HCT116 (cell line): ENCODE data around the gene CNTNAP2. TPM values are rescaled to one million over a fixed set of nuclear protein-coding genes. Genes with fewer than 3 reads are reported as not detected.

Experiments
- ATAC-seq: fragments of 200-7000 bp; cut with Tn5 transposase; 2 replicates; pipeline ENCODE4 v1.9.1; 2020; ENCODE audit warnings: mild to moderate bottlenecking, moderate library complexity
- BruUV-seq: library from RNA; stranded (reverse); fragments of 400-500 nt; replicated peaks from 2 replicates; lab custom pipeline; 2021; lab: Mats Ljungman, UMichigan
- CTCF ChIA-PET: fragments of 300-600 bp; sonication (Branson Sonifier 250); formaldehyde crosslinking; loops from one replicate; lab custom pipeline; 2021; ENCODE audit warnings: antibody characterized with exemption; lab: Charles Lee
- POLR2A ChIA-PET: fragments of 300-600, 350-600 bp; sonication (Branson Sonifier 250); formaldehyde crosslinking; loops from one replicate; lab custom pipeline; 2021; ENCODE audit warnings: antibody characterized with exemption; lab: Charles Lee
- RAD21 ChIA-PET, 2 experiments: fragments of 300-600 bp; sonication (Branson Sonifier 250); formaldehyde crosslinking; loops; one replicate each; lab custom pipeline; 2023; ENCODE audit warnings: low total read pairs in 2 of 2; ENCODE audit not compliant: uncharacterized antibody in 2 of 2, unreplicated experiment in 2 of 2, low non-redundant PET in 1 of 2; lab: Charles Lee
- DNase-seq: peaks from one replicate; pipeline ENCODE4 v3.0.0-alpha.2; 2010; ENCODE audit warnings: low read depth, low spot score
- H2AFZ ChIP-seq: fragments of 200-600 bp; shearing (Covaris generic), sonication (generic); 2 replicates; pipeline ENCODE4 v1.6.1; 2017; ENCODE audit warnings: low read depth, mixed run types, mixed read lengths, antibody characterized with exemption, low read length; ENCODE audit not compliant: poor library complexity, severe bottlenecking
- H3K27ac ChIP-seq: 2 replicates; pipeline ENCODE4 v1.5.1; 2012; ENCODE audit warnings: low read depth, low read length
- H3K27me3 ChIP-seq: fragments of 200-600 bp; sonication (generic); 2 replicates; pipeline ENCODE4 v1.6.1; 2016; ENCODE audit warnings: mixed run types, low read length, mixed read lengths; ENCODE audit not compliant: insufficient read depth
- H3K36me3 ChIP-seq, 2 experiments: fragments of 200-500 bp in 1 of 2; fragments of 200-600 bp in 1 of 2; sonication (Bioruptor generic) in 1 of 2; sonication (generic) in 1 of 2; 2 replicates each; pipeline versions ENCODE4 v1.5.1 to v1.6.1; 2014 to 2016; ENCODE audit warnings: low read length in 2 of 2, inconsistent platforms in 1 of 2, mixed read lengths in 1 of 2, mixed run types in 1 of 2; ENCODE audit not compliant: insufficient read depth in 2 of 2, control insufficient read depth in 1 of 2
- H3K4me1 ChIP-seq, 2 experiments: fragments of 200-600 bp in 1 of 2; sonication (generic) in 1 of 2; 2 replicates each; pipeline versions ENCODE4 v1.5.1 to v1.6.1; 2012 to 2017; ENCODE audit warnings: low read length in 2 of 2, inconsistent platforms in 1 of 2, mild to moderate bottlenecking in 1 of 2, mixed read lengths in 1 of 2, mixed run types in 1 of 2, moderate library complexity in 1 of 2; ENCODE audit not compliant: insufficient read depth in 2 of 2, control insufficient read depth in 1 of 2
- H3K4me2 ChIP-seq: fragments of 200-600 bp; sonication (generic); 2 replicates; pipeline ENCODE4 v1.6.1; 2017; ENCODE audit warnings: mixed run types, low read length, mixed read lengths
- H3K4me3 ChIP-seq, 2 experiments: fragments of 200-600 bp in 1 of 2; sonication (generic) in 1 of 2; replicated peaks in 1 of 2; 2 replicates each; pipeline ENCODE4 v1.5.1; 2011 to 2016; ENCODE audit warnings: low read length in 2 of 2, control low read depth in 1 of 2, low read depth in 1 of 2, mild to moderate bottlenecking in 1 of 2, mixed read lengths in 1 of 2, mixed run types in 1 of 2
- H3K79me2 ChIP-seq: fragments of 200-600 bp; sonication (generic); 2 replicates; pipeline ENCODE4 v1.6.1; 2017; ENCODE audit warnings: mild to moderate bottlenecking, mixed run types, low read length, moderate library complexity, mixed read lengths; ENCODE audit not compliant: insufficient read depth
- H3K9ac ChIP-seq: fragments of 200-600 bp; sonication (generic); 2 replicates; pipeline ENCODE4 v1.6.1; 2016; ENCODE audit warnings: low read length, mixed read lengths
- H3K9me2 ChIP-seq: fragments of 200-600 bp; sonication (generic), shearing (Covaris generic); 2 replicates; pipeline ENCODE4 v1.6.1; 2017; ENCODE audit warnings: mixed run types, mild to moderate bottlenecking, moderate library complexity; ENCODE audit not compliant: insufficient read depth
- H3K9me3 ChIP-seq, 2 experiments: fragments of 200-500 bp in 1 of 2; fragments of 200-600 bp in 1 of 2; sonication (Bioruptor generic) in 1 of 2; sonication (generic) in 1 of 2; 2 replicates each; pipeline ENCODE4 v1.6.1; 2014 to 2017; ENCODE audit warnings: low read length in 2 of 2, mixed read lengths in 2 of 2, inconsistent platforms in 1 of 2, low read depth in 1 of 2, mild to moderate bottlenecking in 1 of 2, mixed run types in 1 of 2, moderate library complexity in 1 of 2; ENCODE audit not compliant: control insufficient read depth in 1 of 2, insufficient read depth in 1 of 2
- H4K20me1 ChIP-seq: fragments of 200-600 bp; sonication (generic), shearing (Covaris generic); 2 replicates; pipeline ENCODE4 v1.6.1; 2017; ENCODE audit warnings: mixed run types, mild to moderate bottlenecking, moderate library complexity; ENCODE audit not compliant: insufficient read depth
- EZH2 ChIP-seq: fragments of 200-600 bp; sonication (generic); IDR thresholded peaks from 2 replicates; pipeline ENCODE4 v1.6.1; 2017; ENCODE audit warnings: antibody characterized with exemption, mixed run types
- MAX ChIP-seq: IDR thresholded peaks from 2 replicates; pipeline ENCODE4 v1.6.1; 2012
- SRF ChIP-seq: IDR thresholded peaks from 2 replicates; pipeline ENCODE4 v1.6.1; 2012; ENCODE audit warnings: low read depth
- TCF7L2 ChIP-seq: IDR thresholded peaks from 2 replicates; pipeline ENCODE4 v1.7.0; 2011; ENCODE audit warnings: borderline replicate concordance, inconsistent platforms; ENCODE audit not compliant: insufficient read depth, insufficient read length; ENCODE audit errors: extremely low read depth
- YY1 ChIP-seq: IDR thresholded peaks from 2 replicates; pipeline ENCODE4 v1.6.1; 2011; ENCODE audit warnings: low read length, low read depth, moderate library complexity, mild to moderate bottlenecking; ENCODE audit not compliant: insufficient replicate concordance; ENCODE audit errors: extremely low read depth
- ZBTB33 ChIP-seq: IDR thresholded peaks from 2 replicates; pipeline ENCODE4 v1.6.1; 2011; ENCODE audit warnings: mild to moderate bottlenecking, low read length, moderate library complexity; ENCODE audit not compliant: insufficient replicate concordance; ENCODE audit errors: extremely low read depth
- ZFX ChIP-seq: fragments of 450-650 bp; IDR thresholded peaks from 2 replicates; pipeline ENCODE4 v1.6.1; 2017
- intact Hi-C: fragments of 100-400 bp; cut with micrococcal nuclease; formaldehyde crosslinking; loops from 2 replicates; pipeline ENCODE4 v1.10.0; 2022
- total RNA-seq: library from RNA; stranded (reverse); gene quantifications from one replicate; pipeline ENCODE4 v1.2.1, GENCODE V29; 2021; ENCODE audit not compliant: unreplicated experiment

CNTNAP2 gene
- total RNA-seq, 1 experiment from 2014 or later: 0.37 TPM

- no peak overlapping the region for H3K4me2 ChIP-seq
- RAD21 ChIA-PET: no interaction called here
- H3K4me3 ChIP-seq: no peak overlapping the region
- H3K36me3 ChIP-seq: no peaks in the 10 kb centered on the region
- H3K9me2 ChIP-seq: no peaks in the 10 kb centered on the region
- BruUV-seq: no TSS peak
- intact Hi-C loops: no loop called here
- CTCF ChIA-PET: interaction anchor here (0.9 kb wide), 1 partner anchor 11 kb away, joined by 4 read pairs; no protein-coding TSS in a partner anchor
- POLR2A ChIA-PET: no interaction called here
- no peaks in the 10 kb centered on the region for H4K20me1 ChIP-seq
- DNase-seq (no peak), ATAC-seq (no peak)
- H3K27ac ChIP-seq: no peak overlapping the region
- no peak overlapping the region for H3K9ac ChIP-seq
- H3K27me3 ChIP-seq: no peaks in the 10 kb centered on the region
- H3K9me3 ChIP-seq: no peaks in the 10 kb centered on the region
- TF ChIP-seq MAX (no peak), ZBTB33 (no peak), ZFX (no peak), SRF (no peak), EZH2 (no peak), TCF7L2 (no peak), YY1 (no peak)
- H3K79me2 ChIP-seq: no peaks in the 10 kb centered on the region
- no peaks in the 10 kb centered on the region for H3K4me1 ChIP-seq
- no peak overlapping the region for H2AFZ ChIP-seq
Observed at GRCh38 chr7:148153616-148154284, 2037.1 kb downstream of the CNTNAP2 start.
